ACC112 (cell line): ENCODE results near the gene COL8A1.

Source experiments
- H2AFZ ChIP-seq: fragments of 200-600 bp; sonication (generic); one replicate; pipeline ENCODE4 v1.6.0; 2017; ENCODE audit warnings: antibody characterized with exemption, low read length; ENCODE audit not compliant: unreplicated experiment
- H3K27ac ChIP-seq: fragments of 200-600 bp; sonication (generic); 2 replicates; pipeline ENCODE4 v1.5.1; 2014; ENCODE audit warnings: low read depth, mild to moderate bottlenecking, antibody characterized with exemption, low read length, moderate library complexity
- H3K27me3 ChIP-seq: fragments of 200-600 bp; sonication (generic); 2 replicates; pipeline ENCODE4 v1.6.1; 2014; ENCODE audit warnings: mild to moderate bottlenecking, antibody characterized with exemption, low read length, moderate library complexity, mixed read lengths; ENCODE audit not compliant: insufficient read depth
- H3K36me3 ChIP-seq: fragments of 200-600 bp; sonication (generic); 2 replicates; pipeline ENCODE4 v1.6.1; 2016; ENCODE audit warnings: mild to moderate bottlenecking, antibody characterized with exemption, low read length, moderate library complexity, mixed read lengths; ENCODE audit not compliant: insufficient read depth
- H3K4me1 ChIP-seq: fragments of 200-600 bp; sonication (generic); one replicate; pipeline ENCODE4 v1.6.1; 2016; ENCODE audit warnings: low read length, mixed read lengths; ENCODE audit not compliant: insufficient read depth, unreplicated experiment, control insufficient read depth
- H3K4me3 ChIP-seq: fragments of 200-600 bp; sonication (generic); 2 replicates; pipeline ENCODE4 v1.5.1; 2014; ENCODE audit warnings: mild to moderate bottlenecking, low read depth, low read length
- H3K79me2 ChIP-seq: fragments of 200-600 bp; sonication (generic); one replicate; pipeline ENCODE4 v1.6.0; 2016; ENCODE audit warnings: low read length; ENCODE audit not compliant: control insufficient read depth, unreplicated experiment, insufficient read depth

Gene COL8A1

GRCh38 chr3:99669879-99670555, 31.6 kb downstream of the COL8A1 start:
- H3K4me1 ChIP-seq = peaks cover 88% of the 10 kb centered on the region
- peaks cover 33% of the 10 kb centered on the region for H3K36me3 ChIP-seq
- no peak overlapping the region for H2AFZ ChIP-seq
- peak overlapping the region; percentile 75 for H3K27ac ChIP-seq
- no peaks in the 10 kb centered on the region for H3K27me3 ChIP-seq
- H3K4me3 ChIP-seq = no peak overlapping the region
- H3K79me2 ChIP-seq = peaks cover 89% of the 10 kb centered on the region

- H3K27ac ChIP-seq = peak overlapping the region; percentile 75
- peaks cover 89% of the 10 kb centered on the region for H3K4me1 ChIP-seq
- peaks cover 91% of the 10 kb centered on the region for H3K79me2 ChIP-seq
- H3K36me3 ChIP-seq = peaks cover 36% of the 10 kb centered on the region
- no peaks in the 10 kb centered on the region for H3K27me3 ChIP-seq
- H3K4me3 ChIP-seq = no peak overlapping the region
- no peak overlapping the region for H2AFZ ChIP-seq
Measured at GRCh38 chr3:99670556-99670950, 32.2 kb downstream of the COL8A1 start.

- peaks cover 40% of the 10 kb centered on the region for H3K36me3 ChIP-seq
- peak overlapping the region; percentile 31; the same call in 1 of the 2 replicates for H3K4me3 ChIP-seq
- H3K79me2 ChIP-seq = peaks cover 80% of the 10 kb centered on the region
- peak overlapping the region; percentile 53 for H3K27ac ChIP-seq
- H3K27me3 ChIP-seq = no peaks in the 10 kb centered on the region
- peaks cover 79% of the 10 kb centered on the region for H3K4me1 ChIP-seq
- H2AFZ ChIP-seq = no peak overlapping the region
Measured at GRCh38 chr3:99674086-99674789, 35.8 kb downstream of the COL8A1 start.

GRCh38 chr3:99678023-99678422, 39.6 kb downstream of the COL8A1 start:
- Histone ChIP-seq H3K4me3 (peak overlapping the region; percentile 17; the same call in 1 of the 2 replicates), H2AFZ (no peak overlapping the region), H3K4me1 (peaks cover 49% of the 10 kb centered on the region), H3K79me2 (peaks cover 64% of the 10 kb centered on the region), H3K27ac (peak overlapping the region; percentile 76), H3K36me3 (peaks cover 24% of the 10 kb centered on the region), H3K27me3 (no peaks in the 10 kb centered on the region)

- Histone ChIP-seq H3K36me3 (peaks cover 21% of the 10 kb centered on the region), H3K79me2 (peaks cover 62% of the 10 kb centered on the region), H3K4me3 (no peak overlapping the region), H2AFZ (no peak overlapping the region), H3K27me3 (no peaks in the 10 kb centered on the region), H3K27ac (peak overlapping the region; percentile 76), H3K4me1 (peaks cover 44% of the 10 kb centered on the region)
Measured at GRCh38 chr3:99678896-99679295, 40.5 kb downstream of the COL8A1 start.

GRCh38 chr3:99681512-99681911, 43.1 kb downstream of the COL8A1 start:
- Histone ChIP-seq H3K4me1 (peaks cover 24% of the 10 kb centered on the region), H2AFZ (no peak overlapping the region), H3K27ac (no peak overlapping the region), H3K79me2 (peaks cover 64% of the 10 kb centered on the region), H3K27me3 (no peaks in the 10 kb centered on the region), H3K4me3 (no peak overlapping the region), H3K36me3 (peaks cover 6% of the 10 kb centered on the region)

GRCh38 chr3:99681976-99682375, 43.6 kb downstream of the COL8A1 start:
- Histone ChIP-seq H3K27me3 (no peaks in the 10 kb centered on the region), H3K4me1 (peaks cover 24% of the 10 kb centered on the region), H3K79me2 (peaks cover 68% of the 10 kb centered on the region), H3K27ac (no peak overlapping the region), H3K36me3 (peaks cover 6% of the 10 kb centered on the region), H3K4me3 (no peak overlapping the region), H2AFZ (no peak overlapping the region)

GRCh38 chr3:99683465-99683864, 45.1 kb downstream of the COL8A1 start:
- no peak overlapping the region for H3K4me3 ChIP-seq
- H2AFZ ChIP-seq = no peak overlapping the region
- no peaks in the 10 kb centered on the region for H3K27me3 ChIP-seq
- peaks cover 17% of the 10 kb centered on the region for H3K4me1 ChIP-seq
- peak overlapping the region; percentile 46 for H3K27ac ChIP-seq
- H3K36me3 ChIP-seq = peaks cover 6% of the 10 kb centered on the region
- peaks cover 69% of the 10 kb centered on the region for H3K79me2 ChIP-seq

- H3K27me3 ChIP-seq = no peaks in the 10 kb centered on the region
- peaks cover 70% of the 10 kb centered on the region for H3K79me2 ChIP-seq
- H2AFZ ChIP-seq = no peak overlapping the region
- H3K4me3 ChIP-seq = no peak overlapping the region
- H3K36me3 ChIP-seq = peaks cover 6% of the 10 kb centered on the region; the same call in 1 of the 2 replicates
- H3K27ac ChIP-seq = peak overlapping the region; percentile 46
- peaks cover 18% of the 10 kb centered on the region for H3K4me1 ChIP-seq
Measured at GRCh38 chr3:99683876-99684275, 45.5 kb downstream of the COL8A1 start.

- Histone ChIP-seq H3K79me2 (peaks cover 69% of the 10 kb centered on the region), H3K27me3 (no peaks in the 10 kb centered on the region), H3K27ac (peak overlapping the region; percentile 46), H3K4me3 (no peak overlapping the region), H2AFZ (no peak overlapping the region), H3K36me3 (peaks cover 1% of the 10 kb centered on the region; the same call in 1 of the 2 replicates), H3K4me1 (peaks cover 24% of the 10 kb centered on the region)
Measured at GRCh38 chr3:99684644-99685043, 46.2 kb downstream of the COL8A1 start.

- H3K36me3 ChIP-seq = peaks cover 8% of the 10 kb centered on the region
- H3K4me3 ChIP-seq = no peak overlapping the region
- H3K4me1 ChIP-seq = peaks cover 33% of the 10 kb centered on the region
- H3K27me3 ChIP-seq = no peaks in the 10 kb centered on the region
- no peak overlapping the region for H2AFZ ChIP-seq
- H3K27ac ChIP-seq = peak overlapping the region; percentile 33; the same call in 1 of the 2 replicates
- H3K79me2 ChIP-seq = peaks cover 78% of the 10 kb centered on the region
Measured at GRCh38 chr3:99686469-99686868, 48.1 kb downstream of the COL8A1 start.
